ENCODE results near the gene TMEM218.

DNA sequence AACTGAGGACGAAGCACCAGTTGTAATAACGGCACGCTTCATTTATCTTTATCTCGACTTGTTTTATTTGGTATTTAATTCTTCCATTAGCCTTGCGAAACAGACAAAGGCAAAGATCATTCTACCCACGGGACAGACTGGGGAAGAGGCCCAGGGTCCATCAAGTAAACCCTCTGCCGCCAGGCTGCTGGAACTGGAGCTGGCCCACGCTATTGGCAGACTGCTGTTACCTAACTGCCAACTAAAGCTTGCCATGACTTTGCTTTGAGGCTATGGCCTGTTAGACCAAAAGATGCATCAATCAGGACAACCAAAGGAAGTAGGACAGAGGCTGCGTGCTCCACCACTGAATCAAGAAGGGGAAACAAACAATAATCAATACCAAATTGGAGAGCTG lies 780 bp upstream of the TMEM218 start:
- TF ChIP-seq, protein P1, sequence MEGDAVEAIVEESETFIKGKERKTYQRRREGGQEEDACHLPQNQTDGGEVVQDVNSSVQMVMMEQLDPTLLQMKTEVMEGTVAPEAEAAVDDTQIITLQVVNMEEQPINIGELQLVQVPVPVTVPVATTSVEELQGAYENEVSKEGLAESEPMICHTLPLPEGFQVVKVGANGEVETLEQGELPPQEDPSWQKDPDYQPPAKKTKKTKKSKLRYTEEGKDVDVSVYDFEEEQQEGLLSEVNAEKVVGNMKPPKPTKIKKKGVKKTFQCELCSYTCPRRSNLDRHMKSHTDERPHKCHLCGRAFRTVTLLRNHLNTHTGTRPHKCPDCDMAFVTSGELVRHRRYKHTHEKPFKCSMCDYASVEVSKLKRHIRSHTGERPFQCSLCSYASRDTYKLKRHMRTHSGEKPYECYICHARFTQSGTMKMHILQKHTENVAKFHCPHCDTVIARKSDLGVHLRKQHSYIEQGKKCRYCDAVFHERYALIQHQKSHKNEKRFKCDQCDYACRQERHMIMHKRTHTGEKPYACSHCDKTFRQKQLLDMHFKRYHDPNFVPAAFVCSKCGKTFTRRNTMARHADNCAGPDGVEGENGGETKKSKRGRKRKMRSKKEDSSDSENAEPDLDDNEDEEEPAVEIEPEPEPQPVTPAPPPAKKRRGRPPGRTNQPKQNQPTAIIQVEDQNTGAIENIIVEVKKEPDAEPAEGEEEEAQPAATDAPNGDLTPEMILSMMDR (IDR thresholded peaks at IDR 0.05), result no peak
- no peak for TF ChIP-seq EZH2 (IDR thresholded peaks at IDR 0.05; ENCODE audit: borderline replicate concordance, insufficient read depth, low read depth, low read length, poor library complexity, severe bottlenecking)

All from B cell (primary cell).